Activated CD4-positive, CD25-positive, alpha-beta regulatory T cell treated with anti-CD3 and anti-CD28 coated beads, Interleukin-2, amount 50 U/mL, for 16 hours (primary cell): ENCODE results near the gene CPA1.

Source experiments
- DNase-seq: peaks from one replicate; pipeline ENCODE4 v3.0.0-alpha.2; 2020; ENCODE audit warnings: low read depth, low spot score

The CPA1 gene

GRCh38 chr7:130356121-130356875 is 24.0 kb upstream of the CPA1 start:
- DNase-seq: no peak

- no peak for DNase-seq
Observed at GRCh38 chr7:130356876-130357611, 23.2 kb upstream of the CPA1 start.

GRCh38 chr7:130358471-130358870 is 21.8 kb upstream of the CPA1 start:
- DNase-seq: no peak

GRCh38 chr7:130359276-130359857 is 20.9 kb upstream of the CPA1 start:
- no peak for DNase-seq

GRCh38 chr7:130360518-130360917 is 19.8 kb upstream of the CPA1 start:
- DNase-seq: no peak

- DNase-seq: no peak
Observed at GRCh38 chr7:130361681-130362080, 18.6 kb upstream of the CPA1 start.

- no peak for DNase-seq
Observed at GRCh38 chr7:130362251-130362816, 18.0 kb upstream of the CPA1 start.

- DNase-seq: no peak
Observed at GRCh38 chr7:130363026-130363847, 17.1 kb upstream of the CPA1 start.

- no peak for DNase-seq
Observed at GRCh38 chr7:130364451-130364850, 15.8 kb upstream of the CPA1 start.

- DNase-seq: no peak
Observed at GRCh38 chr7:130365088-130365487, 15.2 kb upstream of the CPA1 start.

- no peak for DNase-seq
Observed at GRCh38 chr7:130365511-130366441, 14.5 kb upstream of the CPA1 start.

- no peak for DNase-seq
Observed at GRCh38 chr7:130366564-130366963, 13.7 kb upstream of the CPA1 start.

GRCh38 chr7:130367088-130367755 is 13.1 kb upstream of the CPA1 start:
- DNase-seq: peak; percentile 15

GRCh38 chr7:130367836-130368746 is 12.2 kb upstream of the CPA1 start:
- no peak for DNase-seq

- no peak for DNase-seq
Observed at GRCh38 chr7:130369110-130369711, 11.1 kb upstream of the CPA1 start.

GRCh38 chr7:130369831-130370550 is 10.3 kb upstream of the CPA1 start:
- DNase-seq: no peak

- DNase-seq: no peak
Observed at GRCh38 chr7:130371046-130371445, 9.2 kb upstream of the CPA1 start.
